HG03064 (cell line): Measurements from ENCODE around the gene GRIP2.
"Not testable (repeated sequence)": the region's sequence is repeated elsewhere in the genome, so short reads cannot be mapped to it uniquely, and the experiment has no call there.

Experiments
- ATAC-seq: cut with Tn5 transposase; IDR thresholded peaks from one replicate; pipeline ENCODE4 v1.9.1; 2021; ENCODE audit warnings: low read depth; ENCODE audit not compliant: unreplicated experiment

GRIP2 gene

DNA sequence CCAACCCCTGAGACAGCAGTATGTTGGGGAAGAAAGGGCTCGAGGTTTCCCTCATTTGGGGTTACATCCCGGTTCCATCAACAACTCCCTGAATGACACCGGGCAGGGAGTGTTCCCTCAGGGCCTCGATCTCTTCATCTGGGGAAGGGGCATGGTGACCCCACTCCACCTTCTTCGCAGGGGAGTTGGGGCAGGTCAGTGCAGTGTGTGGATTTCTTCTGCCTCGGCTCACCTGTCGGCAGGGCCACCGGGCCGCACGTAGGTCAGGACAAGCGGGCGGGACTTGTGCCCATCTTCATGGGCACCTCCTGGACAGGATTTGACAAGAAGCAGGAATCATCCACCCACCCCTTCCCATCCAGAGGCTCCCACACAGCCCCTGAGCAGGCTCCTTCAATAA, 17.4 kb downstream of the GRIP2 start:
- ATAC-seq = no peak

GRCh38 chr3:14522129-14522691, 17.9 kb downstream of the GRIP2 start:
- no peak for ATAC-seq

DNA sequence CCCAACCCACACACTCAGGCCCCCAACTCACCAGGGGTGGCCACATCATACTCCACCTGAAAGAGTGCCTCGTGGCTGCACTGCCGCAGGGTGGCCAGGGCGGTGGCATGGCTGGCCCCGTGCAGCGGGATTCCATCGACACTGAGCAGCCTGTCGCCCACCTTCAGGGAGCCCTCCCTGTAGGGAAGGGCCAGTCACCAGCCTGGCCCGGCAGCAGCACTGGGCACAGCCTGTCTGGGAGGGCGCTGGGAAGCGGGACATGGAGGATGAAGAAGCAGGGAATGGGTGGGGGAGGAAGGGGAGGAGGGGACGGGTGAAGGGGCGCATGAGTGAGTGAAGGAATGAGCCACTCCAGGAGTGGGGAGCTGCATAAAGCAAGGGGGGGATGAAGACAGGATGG, 18.5 kb downstream of the GRIP2 start:
- ATAC-seq = no peak

GRCh38 chr3:14520967-14521366, 19.2 kb downstream of the GRIP2 start:
- ATAC-seq = no peak

GRCh38 chr3:14520149-14520548, 20.0 kb downstream of the GRIP2 start:
- no peak for ATAC-seq

DNA sequence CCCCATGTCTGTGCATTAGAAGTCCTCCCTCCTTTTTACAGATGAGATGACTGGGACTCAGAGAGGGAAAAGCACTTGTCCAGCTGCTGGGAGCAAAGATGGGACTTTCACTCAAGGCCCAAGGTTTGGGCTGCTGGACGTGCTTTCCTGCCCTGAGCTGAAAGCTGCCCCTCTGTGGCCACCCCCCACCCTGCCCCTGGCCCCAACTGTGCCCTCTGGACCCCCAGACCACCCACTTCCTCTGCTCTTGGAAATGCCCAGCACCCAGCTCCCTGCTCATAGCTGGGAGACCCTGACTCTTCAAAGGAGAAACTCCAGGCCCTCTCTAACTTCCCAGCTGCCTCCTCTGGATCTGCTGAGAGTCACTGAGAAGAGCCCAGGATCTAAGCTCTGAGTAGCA, 20.7 kb downstream of the GRIP2 start:
- no peak for ATAC-seq

- no peak for ATAC-seq
Measured at GRCh38 chr3:14518893-14519292, 21.2 kb downstream of the GRIP2 start.

- no peak for ATAC-seq
Measured at GRCh38 chr3:14518432-14518802, 21.7 kb downstream of the GRIP2 start.

DNA sequence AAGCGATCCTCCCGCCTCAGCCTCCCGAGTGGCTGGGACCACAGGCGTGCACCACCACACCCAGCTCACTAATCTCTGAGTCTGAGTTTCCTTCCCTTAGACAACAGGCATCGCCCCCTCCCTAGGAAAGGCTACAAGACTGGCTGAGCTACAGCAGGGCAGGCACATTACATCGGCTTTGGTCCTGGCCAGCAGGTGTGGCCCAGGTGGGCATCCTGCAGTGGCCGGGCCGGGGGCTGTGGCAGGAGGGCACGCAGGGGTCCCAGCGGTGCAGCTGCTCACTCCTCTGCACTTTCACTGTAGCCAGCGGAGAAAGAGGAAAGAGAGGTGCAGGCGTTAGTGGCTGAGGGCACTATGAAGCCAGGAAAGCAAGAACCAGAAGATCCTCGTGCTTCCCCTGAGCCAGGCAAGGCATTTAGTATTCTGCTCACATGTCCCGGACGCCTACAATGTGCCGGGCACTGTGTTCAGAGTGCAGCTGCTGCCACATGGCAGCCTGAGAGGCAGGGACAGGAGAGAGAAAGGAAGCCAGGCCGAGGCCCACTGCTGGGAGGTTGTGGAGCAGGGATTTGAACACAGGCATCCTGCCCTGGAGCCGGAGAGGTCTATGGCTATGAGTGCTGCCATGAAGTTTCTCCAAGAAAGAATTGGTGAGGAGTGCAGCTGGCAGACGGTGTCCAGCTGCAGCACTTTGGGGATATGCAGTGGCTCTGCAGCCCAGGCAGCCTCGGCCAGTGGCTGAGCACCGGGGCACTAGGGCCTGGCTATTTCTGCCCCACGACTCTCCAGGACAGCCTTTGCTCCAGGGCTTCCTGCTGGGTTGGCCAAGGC, 22.3 kb downstream of the GRIP2 start:
- ATAC-seq = no peak

- ATAC-seq = no peak
Measured at GRCh38 chr3:14516738-14517345, 23.3 kb downstream of the GRIP2 start.

GRCh38 chr3:14515526-14515925, 24.6 kb downstream of the GRIP2 start:
- not testable (repeated sequence) for ATAC-seq

- no peak for ATAC-seq
Measured at GRCh38 chr3:14514323-14514720, 25.8 kb downstream of the GRIP2 start.

GRCh38 chr3:14513566-14514322, 26.4 kb downstream of the GRIP2 start:
- no peak for ATAC-seq

- ATAC-seq = no peak
Measured at GRCh38 chr3:14512942-14513327, 27.2 kb downstream of the GRIP2 start.

GRCh38 chr3:14512281-14512941, 27.7 kb downstream of the GRIP2 start:
- ATAC-seq = no peak

DNA sequence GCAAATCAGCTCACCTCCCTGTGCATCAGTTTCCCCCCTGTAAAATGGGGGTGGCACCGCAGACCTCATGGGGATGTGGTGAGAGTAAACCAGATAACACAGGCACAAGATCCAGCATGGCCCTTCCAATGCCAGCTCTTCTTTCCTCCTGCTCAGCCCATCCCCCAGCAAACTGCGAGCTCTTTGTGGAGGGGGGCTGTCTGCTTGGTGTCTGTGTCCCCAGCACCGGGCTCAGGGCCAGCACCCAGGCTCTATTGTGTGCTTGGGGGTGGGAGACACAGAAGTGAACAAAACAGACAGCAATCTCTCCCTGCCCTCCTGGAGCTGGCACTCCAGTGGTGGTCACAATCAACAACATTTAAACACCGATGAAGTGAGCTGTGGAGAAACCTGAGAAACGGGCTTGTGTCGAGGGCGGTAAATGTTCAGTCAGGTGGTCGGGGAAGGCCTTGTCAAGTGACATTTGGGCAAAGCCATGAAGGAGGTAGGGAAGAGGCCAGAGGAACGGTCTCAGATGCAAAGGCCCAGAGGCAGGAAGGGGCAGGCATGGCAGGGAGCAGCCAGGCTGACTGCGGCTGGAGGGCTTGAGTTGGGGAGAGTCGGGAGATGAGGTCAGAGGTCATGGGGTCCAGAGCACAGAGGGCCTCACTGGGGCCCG, 28.4 kb downstream of the GRIP2 start:
- no peak for ATAC-seq

GRCh38 chr3:14510838-14511622, 29.1 kb downstream of the GRIP2 start:
- no peak for ATAC-seq

- no peak for ATAC-seq
Measured at GRCh38 chr3:14509796-14510100, 30.4 kb downstream of the GRIP2 start.

DNA sequence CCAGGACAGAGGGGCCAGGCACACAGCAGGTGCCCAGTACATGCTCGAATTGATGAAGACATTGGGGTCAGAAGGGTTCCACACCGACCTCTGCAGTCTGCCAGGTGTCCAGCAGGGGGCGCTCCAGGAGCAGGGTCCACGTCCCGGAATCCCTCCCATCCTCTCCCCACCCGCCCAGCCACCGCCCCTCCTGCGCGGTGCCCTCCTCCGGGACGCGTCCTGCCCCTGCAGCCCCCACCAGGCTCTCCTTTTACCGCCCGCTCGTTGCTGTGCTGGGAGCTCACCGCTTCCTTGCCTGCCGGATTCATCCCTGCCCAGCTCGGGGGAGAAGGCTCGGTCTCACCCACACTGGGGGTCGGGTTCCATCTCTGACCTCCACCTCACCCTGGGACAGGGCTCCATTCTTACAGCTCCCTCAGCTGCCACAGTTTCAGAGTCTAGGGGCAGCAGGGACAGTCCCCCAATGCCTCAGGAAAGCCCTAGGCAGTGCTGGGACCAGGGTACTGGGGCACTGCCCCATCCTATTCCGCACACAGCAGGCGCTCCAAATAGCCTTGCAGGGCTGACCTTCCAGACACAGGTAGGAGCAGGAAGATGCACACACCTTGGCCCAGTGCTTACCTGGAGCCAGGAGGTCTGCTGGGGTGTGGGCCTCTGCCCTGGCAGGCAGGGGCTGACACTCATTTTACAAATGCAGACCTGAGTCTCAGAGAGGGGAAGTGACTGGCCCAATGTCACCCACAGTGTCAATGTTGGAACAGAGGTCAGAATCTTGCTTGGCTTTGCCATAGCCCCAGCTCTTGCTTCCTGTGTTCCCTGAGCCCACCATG, 31.0 kb downstream of the GRIP2 start:
- ATAC-seq = no peak
